CD14-positive monocyte (primary cell): Measurements from ENCODE around the gene IMPG2. TPM values are rescaled to one million over a fixed set of nuclear protein-coding genes. Genes with fewer than 3 reads are reported as not detected.

Source experiments
- DNase-seq, 3 donors: peaks; one replicate each; pipeline ENCODE4 v3.0.0-alpha.2; 2011 to 2022
- H2AFZ ChIP-seq: 2 replicates; pipeline ENCODE4 v1.6.0; 2012; ENCODE audit warnings: mild to moderate bottlenecking, low read depth, low read length, inconsistent platforms; ENCODE audit not compliant: insufficient read depth, poor library complexity, severe bottlenecking
- H3K27ac ChIP-seq, 2 donors: 1 replicate in 1 of 2; 2 replicates in 1 of 2; pipeline ENCODE4 v1.5.1; 2012 to 2013; ENCODE audit warnings: low read length in 2 of 2, control low read depth in 1 of 2, inconsistent platforms in 1 of 2, low read depth in 1 of 2, mild to moderate bottlenecking in 1 of 2
- H3K27me3 ChIP-seq, 2 donors: one replicate each; pipeline versions ENCODE4 v1.6.0 to v1.6.1; 2011 to 2013; ENCODE audit warnings: low read length in 2 of 2; ENCODE audit not compliant: control insufficient read depth in 2 of 2, insufficient read depth in 2 of 2
- H3K36me3 ChIP-seq, 2 donors: replicated peaks in 1 of 2; 1 replicate in 1 of 2; 2 replicates in 1 of 2; pipeline versions ENCODE4 v1.5.1 to v1.6.1; 2012 to 2013; ENCODE audit warnings: low read length in 2 of 2, control low read depth in 1 of 2, inconsistent platforms in 1 of 2, mild to moderate bottlenecking in 1 of 2; ENCODE audit not compliant: insufficient read depth in 2 of 2, control insufficient read depth in 1 of 2
- H3K4me1 ChIP-seq, 2 donors: 1 replicate in 1 of 2; 2 replicates in 1 of 2; pipeline versions ENCODE4 v1.5.1 to v1.6.1; 2012 to 2013; ENCODE audit warnings: low read length in 2 of 2, control low read depth in 1 of 2, inconsistent platforms in 1 of 2, mild to moderate bottlenecking in 1 of 2, moderate library complexity in 1 of 2; ENCODE audit not compliant: insufficient read depth in 2 of 2, control insufficient read depth in 1 of 2
- H3K4me2 ChIP-seq: replicated peaks from 2 replicates; pipeline ENCODE3; 2012; ENCODE audit warnings: low read length, moderate library complexity, mild to moderate bottlenecking; ENCODE audit not compliant: poor library complexity, severe bottlenecking; ENCODE audit errors: extremely low read depth
- H3K4me3 ChIP-seq, 3 experiments: fragments of 200-600 bp in 1 of 3; sonication (generic) in 1 of 3; replicated peaks in 1 of 3; 1 replicate in 2 of 3; 2 replicates in 1 of 3; pipeline ENCODE4 v1.5.1; 2011 to 2013; ENCODE audit warnings: low read length in 3 of 3, mild to moderate bottlenecking in 3 of 3, control low read depth in 2 of 3, low read depth in 2 of 3, inconsistent platforms in 1 of 3, moderate library complexity in 1 of 3
- H3K79me2 ChIP-seq: 2 replicates; pipeline ENCODE4 v1.6.0; 2012; ENCODE audit warnings: mild to moderate bottlenecking, control low read depth, inconsistent platforms, low read length, moderate library complexity; ENCODE audit not compliant: insufficient read depth
- H3K9ac ChIP-seq: 2 replicates; pipeline ENCODE4 v1.6.0; 2017; ENCODE audit warnings: low read length, mild to moderate bottlenecking; ENCODE audit not compliant: insufficient read depth, poor library complexity, severe bottlenecking
- H3K9me3 ChIP-seq, 2 donors: replicated peaks in 1 of 2; 1 replicate in 1 of 2; 2 replicates in 1 of 2; pipeline versions ENCODE4 v1.5.1 to v1.6.1; 2012 to 2013; ENCODE audit warnings: low read length in 2 of 2, control low read depth in 1 of 2; ENCODE audit not compliant: control insufficient read depth in 1 of 2, insufficient read depth in 1 of 2
- H4K20me1 ChIP-seq: 2 replicates; pipeline ENCODE4 v1.6.0; 2012; ENCODE audit warnings: mild to moderate bottlenecking, low read length, control low read depth, moderate library complexity; ENCODE audit not compliant: insufficient read depth
- H3K27ac Mint-ChIP-seq, 7 donors: one replicate each; pipeline ENCODE4 v1.8.0; 2020; ENCODE audit warnings: mild to moderate bottlenecking in 7 of 7, mixed read lengths in 7 of 7, moderate library complexity in 6 of 7, inconsistent platforms in 2 of 7
- H3K27me3 Mint-ChIP-seq, 3 donors: one replicate each; pipeline ENCODE4 v1.8.0; 2021 to 2022; ENCODE audit warnings: low read depth in 3 of 3, mild to moderate bottlenecking in 3 of 3, mixed read lengths in 3 of 3, moderate library complexity in 3 of 3, inconsistent platforms in 1 of 3
- H3K36me3 Mint-ChIP-seq, 2 donors: one replicate each; pipeline ENCODE4 v1.8.0; 2020; ENCODE audit warnings: mixed read lengths in 2 of 2, inconsistent platforms in 1 of 2, mild to moderate bottlenecking in 1 of 2
- H3K4me1 Mint-ChIP-seq: one replicate; pipeline ENCODE4 v1.8.0; 2020; ENCODE audit warnings: mild to moderate bottlenecking, mixed read lengths
- H3K4me3 Mint-ChIP-seq, 2 donors: one replicate each; pipeline ENCODE4 v1.8.0; 2020; ENCODE audit warnings: mild to moderate bottlenecking in 2 of 2, mixed read lengths in 2 of 2, moderate library complexity in 1 of 2
- H3K9me3 Mint-ChIP-seq, 7 donors: one replicate each; pipeline ENCODE4 v1.8.0; 2020 to 2022; ENCODE audit warnings: mixed read lengths in 7 of 7, mild to moderate bottlenecking in 6 of 7, moderate library complexity in 6 of 7, inconsistent platforms in 2 of 7
- WGBS: methylation state at CpG from one replicate; pipeline ENCODE4 v1.1.5; 2013; ENCODE audit warnings: missing lambda C conversion rate; ENCODE audit not compliant: insufficient coverage; 5-methylcytosine and 5-hydroxymethylcytosine counted together
- intact Hi-C, 2 donors: fragments of 100-400 bp; cut with micrococcal nuclease; formaldehyde crosslinking; loops; one replicate each; pipeline versions ENCODE4 v1.15.0 to v1.15.1; 2023
- polyA plus RNA-seq, 3 donors: library from polyadenylated mRNA; depleted of rRNA in 1 of 3; unstranded in 2 of 3; stranded (reverse) in 1 of 3; fragments of 300-500 nt in 2 of 3; fragments of >200 nt in 1 of 3; fragmentation: Illumina TruSeq in 2 of 3; gene quantifications; 1 replicate in 2 of 3; 2 replicates in 1 of 3; pipeline ENCODE4 v1.2.3, GENCODE V29; 2012 to 2021
- TF ChIP-seq, protein P1 (sequence below): fragments of 200-600 bp; IDR thresholded peaks from one replicate; pipeline ENCODE4 v1.8.0; 2022; ENCODE audit warnings: antibody characterized with exemption, mild to moderate bottlenecking

The IMPG2 gene
- polyA plus RNA-seq, 3 donors: 0.04 to 0.15 TPM; not detected in 1

DNA sequence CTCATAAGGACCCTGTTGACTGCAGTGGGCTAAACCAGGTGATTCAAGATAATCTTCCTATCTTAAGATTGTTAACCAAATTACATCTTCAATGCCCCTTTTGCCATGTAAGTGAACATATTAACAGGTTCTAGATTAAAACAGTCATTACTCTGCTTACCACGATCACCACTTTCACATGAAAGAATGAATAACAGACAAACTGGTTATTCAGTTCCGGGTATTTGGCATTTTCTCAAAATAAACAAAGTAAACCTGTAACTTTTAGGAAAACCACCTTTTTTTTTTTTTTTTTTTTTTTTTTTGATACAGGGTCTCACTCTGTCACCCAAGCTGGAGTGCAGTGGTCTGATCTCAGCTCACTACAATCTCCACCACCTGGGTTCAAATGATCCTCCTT is 131.2 kb downstream of the IMPG2 start:
- no peak for DNase-seq
- Histone ChIP-seq H4K20me1 (no peaks in the 10 kb centered on the region), H3K4me1 (no peaks in the 10 kb centered on the region), H3K79me2 (no peaks in the 10 kb centered on the region), H3K4me3 (no peak overlapping the region), H3K4me2 (no peak overlapping the region), H3K9ac (no peak overlapping the region), H3K27ac (no peak overlapping the region), H3K9me3 (no peaks in the 10 kb centered on the region), H2AFZ (no peak overlapping the region), H3K36me3 (no peaks in the 10 kb centered on the region), H3K27me3 (no peaks in the 10 kb centered on the region)
- intact Hi-C loops: no loop called here
- Mint-ChIP-seq H3K27ac (no peak overlapping the region), H3K36me3 (no peaks in the 10 kb centered on the region), H3K27me3 (peaks cover 0 to 8% (median 0%) of the 10 kb centered on the region in 3 donors), H3K4me3 (no peak overlapping the region), H3K9me3 (peaks cover 2 to 12% (median 4%) of the 10 kb centered on the region in 7 donors), H3K4me1 (no peaks in the 10 kb centered on the region)
- TF ChIP-seq, protein P1, sequence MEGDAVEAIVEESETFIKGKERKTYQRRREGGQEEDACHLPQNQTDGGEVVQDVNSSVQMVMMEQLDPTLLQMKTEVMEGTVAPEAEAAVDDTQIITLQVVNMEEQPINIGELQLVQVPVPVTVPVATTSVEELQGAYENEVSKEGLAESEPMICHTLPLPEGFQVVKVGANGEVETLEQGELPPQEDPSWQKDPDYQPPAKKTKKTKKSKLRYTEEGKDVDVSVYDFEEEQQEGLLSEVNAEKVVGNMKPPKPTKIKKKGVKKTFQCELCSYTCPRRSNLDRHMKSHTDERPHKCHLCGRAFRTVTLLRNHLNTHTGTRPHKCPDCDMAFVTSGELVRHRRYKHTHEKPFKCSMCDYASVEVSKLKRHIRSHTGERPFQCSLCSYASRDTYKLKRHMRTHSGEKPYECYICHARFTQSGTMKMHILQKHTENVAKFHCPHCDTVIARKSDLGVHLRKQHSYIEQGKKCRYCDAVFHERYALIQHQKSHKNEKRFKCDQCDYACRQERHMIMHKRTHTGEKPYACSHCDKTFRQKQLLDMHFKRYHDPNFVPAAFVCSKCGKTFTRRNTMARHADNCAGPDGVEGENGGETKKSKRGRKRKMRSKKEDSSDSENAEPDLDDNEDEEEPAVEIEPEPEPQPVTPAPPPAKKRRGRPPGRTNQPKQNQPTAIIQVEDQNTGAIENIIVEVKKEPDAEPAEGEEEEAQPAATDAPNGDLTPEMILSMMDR: no peak
- WGBS: no CpG with 5 or more reads among the region's 2 CpGs

DNA sequence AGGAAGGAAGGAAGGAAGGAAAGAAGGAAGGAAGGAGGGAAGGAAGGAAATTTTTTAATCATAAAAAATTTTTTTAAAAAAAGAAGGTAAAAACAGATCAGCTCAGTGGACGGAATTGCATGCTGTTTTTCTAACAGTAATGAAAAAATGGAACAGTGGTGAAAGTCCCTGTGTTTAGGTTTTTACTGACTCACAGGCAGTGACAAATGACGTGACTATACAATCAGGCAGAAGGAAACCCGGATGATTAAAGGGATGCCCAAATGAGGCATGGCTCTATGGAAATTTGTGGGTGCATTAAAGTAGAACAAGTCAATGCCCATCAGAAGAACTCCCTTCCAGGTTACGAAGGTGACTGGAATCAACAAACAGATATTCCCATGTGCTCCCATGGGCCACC is 135.0 kb downstream of the IMPG2 start:
- peaks cover 0 to 8% (median 0%) of the 10 kb centered on the region in 3 donors for H3K27me3 Mint-ChIP-seq
- H3K4me3 Mint-ChIP-seq: no peak overlapping the region
- TF ChIP-seq, protein P1: no peak
- intact Hi-C loops: no loop called here
- no peak overlapping the region for H3K9ac ChIP-seq
- no peaks in the 10 kb centered on the region for H3K4me1 Mint-ChIP-seq
- no peaks in the 10 kb centered on the region for H3K36me3 Mint-ChIP-seq
- 96% methylated on average over 3 of the region's 4 CpGs for WGBS
- no peak overlapping the region for H3K4me2 ChIP-seq
- H4K20me1 ChIP-seq: no peaks in the 10 kb centered on the region
- no peak overlapping the region for H3K27ac ChIP-seq
- no peak overlapping the region for H3K4me3 ChIP-seq
- no peak overlapping the region for H3K27ac Mint-ChIP-seq
- no peak overlapping the region for H2AFZ ChIP-seq
- H3K9me3 Mint-ChIP-seq: peaks cover 5 to 16% (median 6%) of the 10 kb centered on the region in 7 donors
- no peaks in the 10 kb centered on the region for H3K27me3 ChIP-seq
- no peaks in the 10 kb centered on the region for H3K79me2 ChIP-seq
- no peaks in the 10 kb centered on the region for H3K36me3 ChIP-seq
- no peaks in the 10 kb centered on the region for H3K4me1 ChIP-seq
- no peaks in the 10 kb centered on the region for H3K9me3 ChIP-seq
- no peak for DNase-seq
